GM06990 (cell line): ENCODE data around the gene ASIC2.

ENCODE experiments used
- DNase-seq: peaks from one replicate; pipeline ENCODE4 v3.0.0-alpha.2; 2011; ENCODE audit not compliant: insufficient read length; ENCODE audit errors: extremely low read depth
- H3K27me3 ChIP-seq: replicated peaks from 2 replicates; pipeline ENCODE4 v1.6.0; 2011; ENCODE audit warnings: low read length; ENCODE audit not compliant: control insufficient read depth, insufficient read depth
- H3K36me3 ChIP-seq: 2 replicates; pipeline ENCODE4 v1.5.1; 2011; ENCODE audit warnings: low read length; ENCODE audit not compliant: control insufficient read depth, insufficient read depth
- H3K4me3 ChIP-seq: replicated peaks from 2 replicates; pipeline ENCODE4 v1.5.1; 2011; ENCODE audit warnings: low read depth, mild to moderate bottlenecking, control low read depth, low read length
- CTCF ChIP-seq: IDR thresholded peaks from 2 replicates; pipeline ENCODE4 v1.5.1; 2011; ENCODE audit warnings: low read length, control low read depth, mild to moderate bottlenecking, inconsistent platforms; ENCODE audit not compliant: insufficient read depth, poor library complexity, severe bottlenecking

ASIC2 gene

DNA sequence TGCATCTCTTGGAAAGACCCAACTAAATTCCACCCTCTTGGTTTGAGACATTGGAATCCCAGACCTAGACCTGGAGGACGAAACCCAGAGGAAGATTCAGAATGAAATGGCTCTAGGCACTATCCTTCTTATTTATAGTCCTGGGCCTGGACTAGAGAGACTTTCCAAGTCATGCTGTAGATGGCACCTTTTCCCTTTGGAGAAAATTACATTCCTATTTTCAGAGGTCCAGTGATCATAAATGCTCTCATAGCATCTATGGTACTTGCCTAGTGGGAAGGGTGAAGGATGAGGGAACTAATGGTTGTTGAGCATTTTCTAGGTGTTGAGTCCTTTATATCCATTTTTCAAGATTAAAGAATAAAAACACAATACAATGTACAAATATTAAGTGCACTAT is 264.3 kb downstream of the ASIC2 start:
- DNase-seq, result no peak
- H3K4me3 ChIP-seq, result no peak overlapping the region
- H3K27me3 ChIP-seq, result peaks cover 3% of the 10 kb centered on the region
- H3K36me3 ChIP-seq, result no peaks in the 10 kb centered on the region
- TF ChIP-seq CTCF, result no peak

- DNase-seq, result no peak
- TF ChIP-seq CTCF, result no peak
Measured at GRCh38 chr17:33028061-33028460, 265.0 kb downstream of the ASIC2 start.

DNA sequence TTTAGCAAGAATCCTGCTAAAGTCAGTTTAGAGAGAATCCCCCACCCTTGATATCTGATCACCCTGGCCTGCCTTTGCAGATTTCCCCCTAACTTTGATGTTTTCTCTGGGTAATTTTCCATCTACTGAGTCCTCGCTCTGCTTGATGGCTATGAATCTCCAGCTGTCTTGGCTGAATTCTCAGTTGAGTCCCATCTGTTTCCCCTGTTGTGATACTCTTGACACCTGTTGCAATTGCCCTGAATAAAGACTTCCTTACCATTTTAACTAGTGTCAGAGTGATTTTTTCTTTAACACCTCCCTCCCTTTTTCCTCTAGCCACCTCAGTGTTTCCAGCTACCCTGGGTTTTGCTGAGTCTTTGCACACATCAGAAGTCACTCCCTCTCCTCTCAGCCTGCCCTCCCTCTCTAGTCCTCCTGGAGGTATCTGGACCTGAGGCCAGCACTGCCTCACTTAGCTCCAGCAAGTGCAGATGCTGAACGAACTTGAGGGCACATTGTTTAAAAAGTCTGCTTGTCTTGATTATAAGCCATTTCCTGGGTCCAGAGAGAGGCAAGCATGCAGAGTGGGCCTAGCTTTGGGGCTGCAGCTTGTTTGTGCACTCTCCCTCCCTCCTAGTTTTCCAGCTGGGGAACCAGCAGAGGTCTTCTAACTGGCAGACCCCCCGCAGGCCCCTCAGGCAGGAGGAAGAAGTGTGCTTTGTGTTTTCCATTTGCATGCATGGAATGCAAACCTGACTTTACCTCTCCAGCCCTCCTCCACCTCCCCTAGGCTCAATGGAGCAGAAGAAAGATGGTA is 268.2 kb downstream of the ASIC2 start:
- TF ChIP-seq CTCF, result no peak
- DNase-seq, result no peak
- H3K4me3 ChIP-seq, result no peak overlapping the region
- H3K36me3 ChIP-seq, result no peaks in the 10 kb centered on the region
- H3K27me3 ChIP-seq, result peaks cover 1% of the 10 kb centered on the region

More at GRCh38 chr17:33028061-33028460, 265.0 kb downstream of the ASIC2 start:
- H3K4me3 ChIP-seq, result no peak overlapping the region
- peaks cover 1% of the 10 kb centered on the region for H3K27me3 ChIP-seq
- H3K36me3 ChIP-seq, result no peaks in the 10 kb centered on the region

- Histone ChIP-seq H3K27me3 (peaks cover 1% of the 10 kb centered on the region), H3K36me3 (no peaks in the 10 kb centered on the region), H3K4me3 (no peak overlapping the region)
- no peak for DNase-seq
- TF ChIP-seq CTCF, result no peak
Measured at GRCh38 chr17:33023790-33024189, 269.3 kb downstream of the ASIC2 start.

GRCh38 chr17:33021731-33022408 is 271.2 kb downstream of the ASIC2 start:
- Histone ChIP-seq H3K27me3 (peaks cover 1% of the 10 kb centered on the region), H3K4me3 (no peak overlapping the region), H3K36me3 (no peaks in the 10 kb centered on the region)
- no peak for TF ChIP-seq CTCF
- no peak for DNase-seq
